ENCODE measurements around the gene FAM81B. TPM values are rescaled to one million over a fixed set of nuclear protein-coding genes. Genes with fewer than 3 reads are reported as not detected.
"Not testable (repeated sequence)": the region's sequence is repeated elsewhere in the genome, so short reads cannot be mapped to it uniquely, and the experiment has no call there.

FAM81B gene
- total RNA-seq: 0.42 TPM in 1 of 2 replicates, not detected in the other
- long read RNA-seq, partial matches to known transcripts: 0 of 2 reads
- long read RNA-seq, other reads (novel, unspliced or antisense): 2 of 2 reads

- H3K36me3 Mint-ChIP-seq (ENCODE audit: insufficient read depth): no peaks in the 10 kb centered on the region
- peaks cover 10% of the 10 kb centered on the region for H3K4me1 Mint-ChIP-seq (ENCODE audit: low read depth)
- no peak within 1 kb of the TSS for H3K27ac Mint-ChIP-seq
- no peak for DNase-seq (ENCODE audit: low spot score, unreplicated experiment)
- no peaks in the 10 kb centered on the region for H3K9me3 Mint-ChIP-seq (ENCODE audit: low read depth)
- no peaks in the 10 kb centered on the region for H3K27me3 Mint-ChIP-seq
- TF ChIP-seq CTCF (IDR thresholded peaks at IDR 0.05; ENCODE audit: unreplicated experiment): no peak
- H3K4me3 Mint-ChIP-seq (ENCODE audit: low read depth): no peak within 1 kb of the TSS
These were observed at the start of gene FAM81B for GRCh38 chr5:95390812-95391492. Gene FAM81B (plus strand): TSS chr5:95391366. CDS start chr5:95391390, 24 bp downstream.

- not testable (repeated sequence) for H3K4me3 Mint-ChIP-seq (ENCODE audit: low read depth); H3K36me3 Mint-ChIP-seq (ENCODE audit: insufficient read depth); H3K9me3 Mint-ChIP-seq (ENCODE audit: low read depth); H3K27ac Mint-ChIP-seq; H3K27me3 Mint-ChIP-seq; DNase-seq (ENCODE audit: low spot score, unreplicated experiment); H3K4me1 Mint-ChIP-seq (ENCODE audit: low read depth)
These were observed 49.7 kb upstream of the FAM81B start for GRCh38 chr5:95341444-95341843.

GRCh38 chr5:95347506-95348120 lies 43.6 kb upstream of the FAM81B start:
- DNase-seq (ENCODE audit: low spot score, unreplicated experiment): no peak
- no peak overlapping the region for H3K4me3 Mint-ChIP-seq (ENCODE audit: low read depth)
- H3K27me3 Mint-ChIP-seq: no peaks in the 10 kb centered on the region
- peaks cover 9% of the 10 kb centered on the region for H3K9me3 Mint-ChIP-seq (ENCODE audit: low read depth)
- TF ChIP-seq CTCF (IDR thresholded peaks at IDR 0.05; ENCODE audit: unreplicated experiment): no peak
- no peaks in the 10 kb centered on the region for H3K4me1 Mint-ChIP-seq (ENCODE audit: low read depth)
- H3K27ac Mint-ChIP-seq: no peak overlapping the region
- H3K36me3 Mint-ChIP-seq (ENCODE audit: insufficient read depth): peaks cover 2% of the 10 kb centered on the region

- no peak for DNase-seq (ENCODE audit: low spot score, unreplicated experiment)
- Mint-ChIP-seq H3K27me3 (no peaks in the 10 kb centered on the region), H3K4me3 (ENCODE audit: low read depth) (no peak overlapping the region), H3K27ac (no peak overlapping the region), H3K9me3 (ENCODE audit: low read depth) (peaks cover 9% of the 10 kb centered on the region), H3K4me1 (ENCODE audit: low read depth) (no peaks in the 10 kb centered on the region), H3K36me3 (ENCODE audit: insufficient read depth) (peaks cover 2% of the 10 kb centered on the region)
- no peak for TF ChIP-seq CTCF (IDR thresholded peaks at IDR 0.05; ENCODE audit: unreplicated experiment)
These were observed 40.5 kb upstream of the FAM81B start for GRCh38 chr5:95350631-95351030.

- TF ChIP-seq CTCF (IDR thresholded peaks at IDR 0.05; ENCODE audit: unreplicated experiment): no peak
- H3K4me3 Mint-ChIP-seq (ENCODE audit: low read depth): no peak overlapping the region
- no peaks in the 10 kb centered on the region for H3K4me1 Mint-ChIP-seq (ENCODE audit: low read depth)
- no peak for DNase-seq (ENCODE audit: low spot score, unreplicated experiment)
- no peak overlapping the region for H3K27ac Mint-ChIP-seq
- peaks cover 9% of the 10 kb centered on the region for H3K9me3 Mint-ChIP-seq (ENCODE audit: low read depth)
- peaks cover 2% of the 10 kb centered on the region for H3K36me3 Mint-ChIP-seq (ENCODE audit: insufficient read depth)
- no peaks in the 10 kb centered on the region for H3K27me3 Mint-ChIP-seq
These were observed 38.5 kb upstream of the FAM81B start for GRCh38 chr5:95352691-95353090.

GRCh38 chr5:95358320-95358719 lies 32.8 kb upstream of the FAM81B start:
- DNase-seq (ENCODE audit: low spot score, unreplicated experiment): no peak
- no peaks in the 10 kb centered on the region for H3K36me3 Mint-ChIP-seq (ENCODE audit: insufficient read depth)
- no peak for TF ChIP-seq CTCF (IDR thresholded peaks at IDR 0.05; ENCODE audit: unreplicated experiment)
- no peak overlapping the region for H3K27ac Mint-ChIP-seq
- H3K27me3 Mint-ChIP-seq: no peaks in the 10 kb centered on the region
- H3K4me3 Mint-ChIP-seq (ENCODE audit: low read depth): no peak overlapping the region
- H3K4me1 Mint-ChIP-seq (ENCODE audit: low read depth): no peaks in the 10 kb centered on the region
- H3K9me3 Mint-ChIP-seq (ENCODE audit: low read depth): peaks cover 4% of the 10 kb centered on the region
